Measurements from ENCODE around the gene C4BPA.

The C4BPA gene

GRCh38 chr1:207134581-207134980 is 30.5 kb downstream of the C4BPA start (continued):
- TF ChIP-seq ZNF354C (tag by site-specific recombination; IDR thresholded peaks at IDR 0.05; ENCODE audit: borderline replicate concordance, low read depth) (no peak), ZNF138 (tag by site-specific recombination; IDR thresholded peaks at IDR 0.05; ENCODE audit: borderline replicate concordance) (no peak), ZNF670 (tag by site-specific recombination; IDR thresholded peaks at IDR 0.05; ENCODE audit: low read depth) (no peak), ZNF404 (tag by site-specific recombination; IDR thresholded peaks at IDR 0.05) (no peak), KLF1 (tag by site-specific recombination; IDR thresholded peaks at IDR 0.05) (no peak), ZNF585B (tag by site-specific recombination; IDR thresholded peaks at IDR 0.05) (no peak), ZNF548 (tag by site-specific recombination; IDR thresholded peaks at IDR 0.05) (no peak), ZNF184 (tag by site-specific recombination; IDR thresholded peaks at IDR 0.05) (no peak)

- Histone ChIP-seq H3K4me3 (ENCODE audit: low read depth, low read length) (no peak overlapping the region), H3K27ac (ENCODE audit: extremely low read depth, low read depth, low read length) (no peak overlapping the region), H3K36me3 (ENCODE audit: control insufficient read depth in 2 of 2, insufficient read depth in 1 of 2, low read length in 2 of 2) (no peaks in the 10 kb centered on the region), H3K4me1 (ENCODE audit: control insufficient read depth, insufficient read depth, low read length) (no peaks in the 10 kb centered on the region), H3K9me3 (ENCODE audit: control insufficient read depth, insufficient read depth, low read depth, low read length) (no peaks in the 10 kb centered on the region)
- CTCF ChIA-PET = no interaction called here
- POLR2A ChIA-PET = no interaction called here
- TF ChIP-seq ZNF654 (tag by site-specific recombination; IDR thresholded peaks at IDR 0.05; ENCODE audit: low read depth) (no peak), ZNF112 (tag by site-specific recombination; IDR thresholded peaks at IDR 0.05) (no peak), ZNF518A (tag by site-specific recombination; conservative IDR thresholded peaks at IDR 0.05; ENCODE audit: low read depth) (no peak), ZNF140 (tag by site-specific recombination; IDR thresholded peaks at IDR 0.05) (no peak), PRDM10 (tag by site-specific recombination; IDR thresholded peaks at IDR 0.05) (no peak), ZNF350 (tag by site-specific recombination; IDR thresholded peaks at IDR 0.05) (no peak), ZNF23 (tag by site-specific recombination; IDR thresholded peaks at IDR 0.05; ENCODE audit: borderline replicate concordance) (no peak), ZNF266 (tag by site-specific recombination; IDR thresholded peaks at IDR 0.05; ENCODE audit: low read depth) (no peak), HOXD13 (CRISPR knock-in tag; IDR thresholded peaks at IDR 0.05; ENCODE audit: borderline replicate concordance) (no peak), ZNF645 (tag by site-specific recombination; IDR thresholded peaks at IDR 0.05) (no peak)
Observed at GRCh38 chr1:207139616-207140015, 35.6 kb downstream of the C4BPA start.

All from HEK293 (cell line).